ENCODE measurements around the gene FAM43B.

Gene FAM43B

GRCh38 chr1:20578721-20579395 lies 26.5 kb downstream of the FAM43B start:
- TF ChIP-seq POLR2AphosphoS5 (IDR thresholded peaks at IDR 0.05; ENCODE audit: low read depth, low read length): no peak
- no peak for TF ChIP-seq TAF1 (IDR thresholded peaks at IDR 0.05; ENCODE audit: borderline replicate concordance, low read depth, low read length)
- DNase-seq (ENCODE audit: insufficient read length) (no peak), FAIRE-seq (no peak)

- TF ChIP-seq POLR2A (IDR thresholded peaks at IDR 0.05; ENCODE audit: low read depth, low read length): no peak
- no peak for TF ChIP-seq TAF1 (IDR thresholded peaks at IDR 0.05; ENCODE audit: borderline replicate concordance, low read depth, low read length)
- no peak for TF ChIP-seq POLR2AphosphoS5 (IDR thresholded peaks at IDR 0.05; ENCODE audit: low read depth, low read length)
- FAIRE-seq: no peak
- no peak for DNase-seq (ENCODE audit: insufficient read length)
Measured at GRCh38 chr1:20584890-20585289, 32.5 kb downstream of the FAM43B start.

GRCh38 chr1:20586953-20587660 lies 34.7 kb downstream of the FAM43B start:
- FAIRE-seq (no peak), DNase-seq (ENCODE audit: insufficient read length) (no peak)
- TF ChIP-seq POLR2A (IDR thresholded peaks at IDR 0.05; ENCODE audit: low read depth, low read length): no peak
- no peak for TF ChIP-seq POLR2AphosphoS5 (IDR thresholded peaks at IDR 0.05; ENCODE audit: low read depth, low read length)
- TF ChIP-seq TAF1 (IDR thresholded peaks at IDR 0.05; ENCODE audit: borderline replicate concordance, low read depth, low read length): no peak

GRCh38 chr1:20587661-20588053 lies 35.3 kb downstream of the FAM43B start:
- FAIRE-seq: no peak
- no peak for TF ChIP-seq TAF1 (IDR thresholded peaks at IDR 0.05; ENCODE audit: borderline replicate concordance, low read depth, low read length)
- DNase-seq (ENCODE audit: insufficient read length): no peak

GRCh38 chr1:20588634-20589225 lies 36.4 kb downstream of the FAM43B start, which contains the start of gene CDA:
CDA (plus strand) TSS chr1:20589097; CDS start chr1:20589130, 33 bp downstream.
- FAIRE-seq: no peak
- no peak for TF ChIP-seq POLR2AphosphoS5 (IDR thresholded peaks at IDR 0.05; ENCODE audit: low read depth, low read length)
- no peak for TF ChIP-seq POLR2A (IDR thresholded peaks at IDR 0.05; ENCODE audit: low read depth, low read length)
- no peak for TF ChIP-seq TAF1 (IDR thresholded peaks at IDR 0.05; ENCODE audit: borderline replicate concordance, low read depth, low read length)
- DNase-seq (ENCODE audit: insufficient read length): no peak

- FAIRE-seq (no peak), DNase-seq (ENCODE audit: insufficient read length) (no peak)
- TF ChIP-seq POLR2AphosphoS5 (IDR thresholded peaks at IDR 0.05; ENCODE audit: low read depth, low read length) (no peak), POLR2A (IDR thresholded peaks at IDR 0.05; ENCODE audit: low read depth, low read length) (no peak), TAF1 (IDR thresholded peaks at IDR 0.05; ENCODE audit: borderline replicate concordance, low read depth, low read length) (no peak)
Measured at GRCh38 chr1:20589331-20590278, 37.2 kb downstream of the FAM43B start.

GRCh38 chr1:20590306-20590777 lies 38.0 kb downstream of the FAM43B start:
- FAIRE-seq: no peak
- DNase-seq (ENCODE audit: insufficient read length): no peak
- TF ChIP-seq TAF1 (IDR thresholded peaks at IDR 0.05; ENCODE audit: borderline replicate concordance, low read depth, low read length) (no peak), POLR2A (IDR thresholded peaks at IDR 0.05; ENCODE audit: low read depth, low read length) (no peak), POLR2AphosphoS5 (IDR thresholded peaks at IDR 0.05; ENCODE audit: low read depth, low read length) (no peak)

GRCh38 chr1:20593756-20594155 lies 41.4 kb downstream of the FAM43B start:
- TF ChIP-seq TAF1 (IDR thresholded peaks at IDR 0.05; ENCODE audit: borderline replicate concordance, low read depth, low read length) (no peak), POLR2A (IDR thresholded peaks at IDR 0.05; ENCODE audit: low read depth, low read length) (no peak), POLR2AphosphoS5 (IDR thresholded peaks at IDR 0.05; ENCODE audit: low read depth, low read length) (no peak)
- FAIRE-seq: no peak
- no peak for DNase-seq (ENCODE audit: insufficient read length)

- FAIRE-seq (no peak), DNase-seq (ENCODE audit: insufficient read length) (no peak)
- TF ChIP-seq POLR2AphosphoS5 (IDR thresholded peaks at IDR 0.05; ENCODE audit: low read depth, low read length): no peak
- no peak for TF ChIP-seq POLR2A (IDR thresholded peaks at IDR 0.05; ENCODE audit: low read depth, low read length)
- TF ChIP-seq TAF1 (IDR thresholded peaks at IDR 0.05; ENCODE audit: borderline replicate concordance, low read depth, low read length): no peak
Measured at GRCh38 chr1:20594746-20595145, 42.4 kb downstream of the FAM43B start.

GRCh38 chr1:20596106-20596505 lies 43.7 kb downstream of the FAM43B start:
- TF ChIP-seq TAF1 (IDR thresholded peaks at IDR 0.05; ENCODE audit: borderline replicate concordance, low read depth, low read length) (no peak), POLR2AphosphoS5 (IDR thresholded peaks at IDR 0.05; ENCODE audit: low read depth, low read length) (no peak), POLR2A (IDR thresholded peaks at IDR 0.05; ENCODE audit: low read depth, low read length) (no peak)
- DNase-seq (ENCODE audit: insufficient read length) (no peak), FAIRE-seq (no peak)

- no peak for FAIRE-seq
- DNase-seq (ENCODE audit: insufficient read length): no peak
- TF ChIP-seq POLR2AphosphoS5 (IDR thresholded peaks at IDR 0.05; ENCODE audit: low read depth, low read length): no peak
- no peak for TF ChIP-seq POLR2A (IDR thresholded peaks at IDR 0.05; ENCODE audit: low read depth, low read length)
- no peak for TF ChIP-seq TAF1 (IDR thresholded peaks at IDR 0.05; ENCODE audit: borderline replicate concordance, low read depth, low read length)
Measured at GRCh38 chr1:20597650-20598049, 45.3 kb downstream of the FAM43B start.
